H1 (cell line): Measurements from ENCODE around the gene DENND1A. TPM values are rescaled to one million over a fixed set of nuclear protein-coding genes. Genes with fewer than 3 reads are reported as not detected.

Experiments
- CTCF ChIA-PET: fragments of 300-600 bp; sonication (Branson Sonifier 250); formaldehyde crosslinking; loops from one replicate; lab custom pipeline; 2021; ENCODE audit not compliant: partially characterized antibody; lab: Charles Lee
- POLR2A ChIA-PET: fragments of 300-600 bp; sonication (Branson Sonifier 250); formaldehyde crosslinking; loops from one replicate; lab custom pipeline; 2021; ENCODE audit warnings: inconsistent platforms; ENCODE audit not compliant: partially characterized antibody; lab: Charles Lee
- DNase-seq, 2 experiments: peaks; one replicate each; pipeline versions ENCODE4 v3.0.0 to v3.0.0-alpha.2; 2010 to 2022; ENCODE audit warnings: low spot score in 2 of 2, low read depth in 1 of 2, mixed read lengths in 1 of 2
- FAIRE-seq: peaks from 2 replicates; lab custom pipeline; 2011; peaks lifted over from hg19 to GRCh38; lab: Jason Lieb, UNC
- H2AFZ ChIP-seq: 2 replicates; pipeline ENCODE4 v1.8.1; 2012; ENCODE audit warnings: low read length, inconsistent platforms
- H2AK5ac ChIP-seq: 2 replicates; pipeline ENCODE4 v1.6.1; 2013; ENCODE audit warnings: low read depth, low read length
- H2BK120ac ChIP-seq: replicated peaks from 2 replicates; pipeline ENCODE3; 2013; ENCODE audit warnings: low read depth, low read length, inconsistent platforms
- H2BK12ac ChIP-seq: 2 replicates; pipeline ENCODE4 v1.6.1; 2013; ENCODE audit warnings: low read depth, low read length
- H2BK15ac ChIP-seq: 2 replicates; pipeline ENCODE4 v1.6.1; 2013; ENCODE audit warnings: low read length
- H2BK20ac ChIP-seq: 2 replicates; pipeline ENCODE4 v1.6.1; 2013; ENCODE audit warnings: low read length
- H2BK5ac ChIP-seq: 2 replicates; pipeline ENCODE4 v1.6.1; 2013; ENCODE audit warnings: low read depth, low read length
- H3K14ac ChIP-seq: 2 replicates; pipeline ENCODE4 v1.6.1; 2013; ENCODE audit warnings: inconsistent platforms; ENCODE audit not compliant: insufficient read length
- H3K18ac ChIP-seq: 2 replicates; pipeline ENCODE4 v1.6.1; 2013; ENCODE audit warnings: low read length; ENCODE audit errors: extremely low read depth
- H3K23ac ChIP-seq: 2 replicates; pipeline ENCODE4 v1.6.1; 2013; ENCODE audit warnings: inconsistent platforms; ENCODE audit not compliant: insufficient read length
- H3K23me2 ChIP-seq: 2 replicates; pipeline ENCODE4 v1.6.1; 2013; ENCODE audit warnings: low read depth, low read length
- H3K27ac ChIP-seq: 2 replicates; pipeline ENCODE4 v1.6.1; 2011; ENCODE audit warnings: low read depth, low read length, inconsistent platforms
- H3K27me3 ChIP-seq, 4 experiments: replicated peaks in 1 of 4; 1 replicate in 1 of 4; 2 replicates in 3 of 4; pipeline versions ENCODE4 v1.6.1 to v1.8.1; 2011 to 2013; ENCODE audit warnings: low read length in 3 of 4, mild to moderate bottlenecking in 3 of 4, inconsistent platforms in 2 of 4, mixed read lengths in 2 of 4, moderate library complexity in 1 of 4; ENCODE audit not compliant: control insufficient read depth in 3 of 4, insufficient read depth in 3 of 4; ENCODE audit errors: extremely low read depth in 1 of 4
- H3K36me3 ChIP-seq, 4 experiments: 2 replicates each; pipeline versions ENCODE4 v1.6.1 to v1.8.1; 2011 to 2013; ENCODE audit warnings: mild to moderate bottlenecking in 4 of 4, low read length in 3 of 4, moderate library complexity in 2 of 4, control low read depth in 1 of 4, inconsistent platforms in 1 of 4; ENCODE audit not compliant: insufficient read depth in 4 of 4, control insufficient read depth in 2 of 4
- H3K4ac ChIP-seq: replicated peaks from 2 replicates; pipeline ENCODE3; 2013; ENCODE audit warnings: low read length, low read depth, mixed read lengths, inconsistent platforms; ENCODE audit not compliant: insufficient read length
- H3K4me1 ChIP-seq, 4 experiments: replicated peaks in 1 of 4; 1 replicate in 1 of 4; 2 replicates in 3 of 4; pipeline versions ENCODE4 v1.6.1 to v1.8.1; 2011 to 2013; ENCODE audit warnings: low read length in 3 of 4, inconsistent platforms in 2 of 4, mixed read lengths in 1 of 4; ENCODE audit not compliant: insufficient read depth in 4 of 4, control insufficient read depth in 3 of 4
- H3K4me2 ChIP-seq, 2 experiments: 2 replicates each; pipeline versions ENCODE4 v1.6.1 to v1.8.1; 2011 to 2013; ENCODE audit warnings: low read depth in 2 of 2, low read length in 2 of 2, control low read depth in 1 of 2, inconsistent platforms in 1 of 2, mild to moderate bottlenecking in 1 of 2; ENCODE audit not compliant: insufficient read depth in 1 of 2
- H3K4me3 ChIP-seq, 4 experiments: fragments of 200-600, 300-600 bp in 1 of 4; sonication (generic), shearing (Covaris generic), sonication (Bioruptor Twin) in 1 of 4; 2 replicates each; pipeline versions ENCODE4 v1.5.1 to v1.8.1; 2011 to 2016; ENCODE audit warnings: low read length in 4 of 4, low read depth in 3 of 4, control low read depth in 2 of 4, inconsistent platforms in 2 of 4, mild to moderate bottlenecking in 2 of 4, mixed read lengths in 1 of 4, moderate library complexity in 1 of 4; ENCODE audit not compliant: insufficient read depth in 2 of 4; ENCODE audit errors: extremely low read depth in 1 of 4
- H3K56ac ChIP-seq: replicated peaks from 2 replicates; pipeline ENCODE3; 2013; ENCODE audit warnings: low read depth, mild to moderate bottlenecking, mixed read lengths, low read length, inconsistent platforms; ENCODE audit not compliant: insufficient read length
- H3K79me1 ChIP-seq: 2 replicates; pipeline ENCODE4 v1.6.1; 2013; ENCODE audit warnings: low read depth, low read length, control low read depth
- H3K79me2 ChIP-seq, 2 experiments: 2 replicates each; pipeline versions ENCODE4 v1.6.1 to v1.8.1; 2012 to 2013; ENCODE audit warnings: low read length in 2 of 2, mild to moderate bottlenecking in 2 of 2, inconsistent platforms in 1 of 2; ENCODE audit not compliant: insufficient read depth in 2 of 2, control insufficient read depth in 1 of 2
- H3K9ac ChIP-seq, 4 experiments: replicated peaks in 1 of 4; 1 replicate in 1 of 4; 2 replicates in 3 of 4; pipeline versions ENCODE4 v1.6.1 to v1.8.1; 2011 to 2013; ENCODE audit warnings: low read depth in 3 of 4, low read length in 3 of 4, control low read depth in 2 of 4, mild to moderate bottlenecking in 2 of 4, moderate library complexity in 2 of 4, inconsistent platforms in 1 of 4; ENCODE audit errors: extremely low read depth in 1 of 4
- H3K9me3 ChIP-seq, 2 experiments: 2 replicates each; pipeline versions ENCODE4 v1.6.1 to v1.8.1; 2012 to 2013; ENCODE audit warnings: mild to moderate bottlenecking in 2 of 2, moderate library complexity in 2 of 2, control low read depth in 1 of 2, inconsistent platforms in 1 of 2, low read depth in 1 of 2, low read length in 1 of 2, mixed read lengths in 1 of 2; ENCODE audit not compliant: insufficient read depth in 2 of 2
- H4K20me1 ChIP-seq, 2 experiments: replicated peaks in 1 of 2; 2 replicates each; pipeline versions ENCODE3 to v1.8.1; 2011 to 2013; ENCODE audit warnings: inconsistent platforms in 2 of 2, low read length in 2 of 2, mild to moderate bottlenecking in 1 of 2; ENCODE audit not compliant: insufficient read depth in 2 of 2, control insufficient read depth in 1 of 2
- H4K5ac ChIP-seq: 2 replicates; pipeline ENCODE4 v1.6.1; 2013; ENCODE audit warnings: low read length, low read depth, mixed read lengths, inconsistent platforms; ENCODE audit not compliant: insufficient read length
- H4K8ac ChIP-seq: 2 replicates; pipeline ENCODE4 v1.8.0; 2013; ENCODE audit warnings: mild to moderate bottlenecking, moderate library complexity, low read length, inconsistent platforms; ENCODE audit not compliant: insufficient read depth; ENCODE audit errors: extremely low read depth
- H4K91ac ChIP-seq: replicated peaks from 2 replicates; pipeline ENCODE3; 2013; ENCODE audit warnings: low read length, mixed read lengths, inconsistent platforms; ENCODE audit not compliant: insufficient read length
- CTBP2 ChIP-seq: IDR thresholded peaks from 2 replicates; pipeline ENCODE4 v1.7.0; 2011; ENCODE audit warnings: borderline replicate concordance, mild to moderate bottlenecking, moderate library complexity, mixed read lengths, low read length; ENCODE audit not compliant: insufficient read depth, insufficient read length
- NRF1 ChIP-seq: IDR thresholded peaks from 2 replicates; pipeline ENCODE4 v1.6.1; 2011; ENCODE audit warnings: mild to moderate bottlenecking, low read depth, low read length, improper control_type of control experiment
- SIRT6 ChIP-seq: IDR thresholded peaks from one replicate; pipeline ENCODE4 v1.7.1; 2012; ENCODE audit warnings: low read length, inconsistent platforms
- TAF1 ChIP-seq: IDR thresholded peaks from 2 replicates; pipeline ENCODE4 v1.6.1; 2011; ENCODE audit warnings: mild to moderate bottlenecking, low read depth, low read length
- WGBS, 2 experiments: shearing (Covaris generic) in 1 of 2; methylation state at CpG; one replicate each; pipeline versions ENCODE4 v1.1.6 to v1.1.7; 2013 to 2015; ENCODE audit warnings: low lambda C conversion rate in 2 of 2, mixed read lengths in 2 of 2, inconsistent platforms in 1 of 2, low coverage in 1 of 2, missing lambda C conversion rate in 1 of 2; ENCODE audit not compliant: insufficient replicate concordance in 2 of 2, insufficient coverage in 1 of 2, insufficient read length in 1 of 2; ENCODE audit errors: extremely low coverage in 1 of 2, missing lambda C conversion rate in 1 of 2; 5-methylcytosine and 5-hydroxymethylcytosine counted together
- polyA plus RNA-seq, 7 experiments: library from polyadenylated mRNA; depleted of rRNA in 3 of 7; stranded (reverse) in 5 of 7; unstranded in 2 of 7; fragments of >200 nt in 5 of 7; fragments of 200-250 nt in 2 of 7; gene quantifications; 1 replicate in 5 of 7; 2 replicates in 1 of 7; 4 replicates in 1 of 7; pipeline versions ENCODE4 v1.2.1 to v1.2.3, GENCODE V29; 2011 to 2013; ENCODE audit warnings: missing spikeins in 2 of 7, mixed read lengths in 2 of 7
- total RNA-seq: library from RNA; stranded (reverse); fragmentation: NEBNext Ultra II Directional; extraction: Animal tissue kit (Norgen Biotek cat#: 25700); gene quantifications from 2 replicates; pipeline ENCODE4 v1.2.1, GENCODE V29; 2021
- TF ChIP-seq, protein P1 (sequence below), 3 experiments: IDR thresholded peaks; 1 replicate in 2 of 3; 2 replicates in 1 of 3; pipeline versions ENCODE4 v1.5.1 to v1.6.1; 2011; ENCODE audit warnings: low read length in 3 of 3, mild to moderate bottlenecking in 3 of 3, inconsistent platforms in 2 of 3, low read depth in 1 of 3, moderate library complexity in 1 of 3; ENCODE audit not compliant: insufficient read depth in 1 of 3; ENCODE audit errors: control extremely low read depth in 1 of 3

DENND1A gene
- total and polyA plus RNA-seq, 2 of the 8 experiments (the other 6 are each of a cell fraction or from before 2014, with no cell fraction given) = 24.1 to 26.4 TPM

DNA sequence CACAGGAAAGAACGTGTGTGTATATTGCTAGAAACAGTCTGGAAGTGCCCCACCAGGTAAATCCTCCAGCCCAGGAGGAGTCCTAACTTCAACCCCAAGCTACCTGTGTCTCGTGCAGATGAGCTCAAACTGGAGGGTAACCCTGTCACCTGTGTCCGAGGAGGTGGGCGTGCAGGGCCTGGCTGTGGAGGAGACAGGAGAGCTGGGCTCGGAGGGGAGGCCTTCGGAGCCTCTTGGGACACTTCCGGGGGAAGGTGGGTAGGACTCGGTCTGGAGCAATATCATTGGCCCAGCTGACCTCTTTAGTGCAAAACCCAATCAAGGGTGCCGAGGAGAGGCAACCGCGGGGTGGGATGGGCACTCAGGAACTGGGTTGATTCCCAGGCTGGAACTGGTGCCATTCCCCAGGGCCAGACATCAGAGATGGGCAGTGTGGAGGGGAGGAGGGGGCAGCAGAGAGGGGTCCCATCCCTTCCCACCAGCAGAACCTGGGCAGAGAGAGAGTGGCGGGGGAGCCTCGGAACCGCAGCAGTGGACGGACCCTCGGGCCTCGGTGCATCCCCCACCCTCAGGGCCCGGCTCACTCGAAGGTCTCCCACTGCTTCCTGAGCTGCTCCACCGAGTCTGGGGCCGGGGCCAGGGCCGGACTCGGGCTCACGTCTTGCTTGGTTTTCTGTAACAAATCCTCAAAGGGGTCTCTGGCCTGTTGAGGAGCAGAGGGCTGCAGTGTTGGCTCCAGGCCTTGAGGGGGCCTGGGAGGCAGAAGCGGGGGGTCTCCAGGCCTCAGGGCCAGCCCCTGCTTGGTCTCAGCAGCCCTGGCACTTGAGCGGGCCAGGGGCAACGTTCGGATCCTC lies 548.8 kb downstream of the DENND1A start:
- Histone ChIP-seq H3K36me3 (no peaks in the 10 kb centered on the region; a peak in 3 of 8 replicates), H3K27ac (no peak overlapping the region), H2AK5ac (no peak overlapping the region), H3K9ac (no peak overlapping the region), H4K5ac (no peak overlapping the region), H3K23ac (no peak overlapping the region), H2BK12ac (no peak overlapping the region), H4K20me1 (peaks cover 2 to 5% of the 10 kb centered on the region in 2 experiments), H2BK120ac (no peak overlapping the region), H3K56ac (no peak overlapping the region), H4K91ac (no peak overlapping the region), H3K23me2 (no peaks in the 10 kb centered on the region), H3K9me3 (no peaks in the 10 kb centered on the region), H2BK20ac (no peak overlapping the region), H3K14ac (no peak overlapping the region), H4K8ac (no peak overlapping the region), H3K4me2 (no peak overlapping the region), H3K27me3 (no peaks in the 10 kb centered on the region; a peak in 1 of 7 replicates), H3K79me1 (no peaks in the 10 kb centered on the region), H3K4me1 (no peaks in the 10 kb centered on the region; a peak in 2 of 7 replicates), H3K4ac (no peak overlapping the region), H3K4me3 (no peak overlapping the region), H3K18ac (no peak overlapping the region; the same call in 1 of the 2 replicates), H2BK5ac (no peak overlapping the region), H2AFZ (no peak overlapping the region), H2BK15ac (no peak overlapping the region), H3K79me2 (no peaks in the 10 kb centered on the region)
- CTCF ChIA-PET = interaction anchor here (0.9 to 29.0 kb wide), 8 partner anchors 9 to 279 kb away, joined by 3 to 668 read pairs (median 5); partner anchors contain the start of gene CRB2
- DNase-seq = no peak
- no peak for FAIRE-seq
- WGBS, 2 experiments = 95% methylated on average over 22 of the region's 28 CpGs; no CpG with 5 or more reads in 1 of the 2 experiments
- POLR2A ChIA-PET = no interaction called here
- TF ChIP-seq CTBP2 = no peak
- TF ChIP-seq, protein P1, sequence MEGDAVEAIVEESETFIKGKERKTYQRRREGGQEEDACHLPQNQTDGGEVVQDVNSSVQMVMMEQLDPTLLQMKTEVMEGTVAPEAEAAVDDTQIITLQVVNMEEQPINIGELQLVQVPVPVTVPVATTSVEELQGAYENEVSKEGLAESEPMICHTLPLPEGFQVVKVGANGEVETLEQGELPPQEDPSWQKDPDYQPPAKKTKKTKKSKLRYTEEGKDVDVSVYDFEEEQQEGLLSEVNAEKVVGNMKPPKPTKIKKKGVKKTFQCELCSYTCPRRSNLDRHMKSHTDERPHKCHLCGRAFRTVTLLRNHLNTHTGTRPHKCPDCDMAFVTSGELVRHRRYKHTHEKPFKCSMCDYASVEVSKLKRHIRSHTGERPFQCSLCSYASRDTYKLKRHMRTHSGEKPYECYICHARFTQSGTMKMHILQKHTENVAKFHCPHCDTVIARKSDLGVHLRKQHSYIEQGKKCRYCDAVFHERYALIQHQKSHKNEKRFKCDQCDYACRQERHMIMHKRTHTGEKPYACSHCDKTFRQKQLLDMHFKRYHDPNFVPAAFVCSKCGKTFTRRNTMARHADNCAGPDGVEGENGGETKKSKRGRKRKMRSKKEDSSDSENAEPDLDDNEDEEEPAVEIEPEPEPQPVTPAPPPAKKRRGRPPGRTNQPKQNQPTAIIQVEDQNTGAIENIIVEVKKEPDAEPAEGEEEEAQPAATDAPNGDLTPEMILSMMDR (IDR thresholded peaks at IDR 0.05; ENCODE audit: control extremely low read depth in 1 of 3, insufficient read depth in 1 of 3, low read depth in 1 of 3, low read length in 3 of 3) = no peak
- no peak for TF ChIP-seq SIRT6
- no peak for TF ChIP-seq NRF1
- no peak for TF ChIP-seq TAF1
